ENCODE results near the gene SOX15. TPM values are rescaled to one million over a fixed set of nuclear protein-coding genes. Genes with fewer than 3 reads are reported as not detected.
A peak's percentile ranks its signal among the peaks of the same experiment; 100 is the strongest.

Gene SOX15
- total and polyA plus RNA-seq, 2 of the 13 experiments (the other 11 are each of a cell fraction or from before 2014, with no cell fraction given): 0.07 to 0.18 TPM

GRCh38 chr17:7572588-7573323, 17.1 kb downstream of the SOX15 start (continued):
- no peak for TF ChIP-seq BCLAF1 (IDR thresholded peaks at IDR 0.05)
- TF ChIP-seq CREBL2 (CRISPR knock-in tag; IDR thresholded peaks at IDR 0.05; ENCODE audit: borderline replicate concordance): no peak
- TF ChIP-seq ZBED4 (CRISPR knock-in tag; IDR thresholded peaks at IDR 0.05; ENCODE audit: borderline replicate concordance): no peak
- no peak for TF ChIP-seq ZSCAN12 (CRISPR knock-in tag; IDR thresholded peaks at IDR 0.05)
- TF ChIP-seq YEATS2 (CRISPR knock-in tag; IDR thresholded peaks at IDR 0.05; ENCODE audit: borderline replicate concordance): no peak; the same call in 1 of the 2 replicates
- peak; percentile 94 for TF ChIP-seq HOXA5 (CRISPR knock-in tag; IDR thresholded peaks at IDR 0.05)
- no peak for TF ChIP-seq PRDM15 (CRISPR knock-in tag; IDR thresholded peaks at IDR 0.05)
- peak; percentile 17; the same call in 1 of the 2 replicates for TF ChIP-seq ZNF142 (CRISPR knock-in tag; IDR thresholded peaks at IDR 0.05)
- no peak for TF ChIP-seq ZSCAN21 (CRISPR knock-in tag; IDR thresholded peaks at IDR 0.05; ENCODE audit: borderline replicate concordance)
- TF ChIP-seq ARNT2 (CRISPR knock-in tag; IDR thresholded peaks at IDR 0.05; ENCODE audit: low read depth): no peak; the same call in none of the 2 replicates

Data from HepG2 (cell line).